WTC11 (cell line): ENCODE data around the gene C16orf74. TPM values are rescaled to one million over a fixed set of nuclear protein-coding genes. Genes with fewer than 3 reads are reported as not detected.

Source experiments
- ATAC-seq: fragments of 200-7000 bp; cut with Tn5 transposase; 2 replicates; pipeline ENCODE4 v1.10.0; 2021; ENCODE audit warnings: mild to moderate bottlenecking, moderate library complexity
- CTCF ChIA-PET: fragments of 300-600 bp; sonication (Branson Sonifier 250); formaldehyde crosslinking; loops from one replicate; lab custom pipeline; 2021; ENCODE audit warnings: antibody characterized with exemption; lab: Charles Lee
- POLR2A ChIA-PET: fragments of 350-600 bp; sonication (Branson Sonifier 250); formaldehyde crosslinking; loops from one replicate; lab custom pipeline; 2021; ENCODE audit warnings: antibody characterized with exemption; lab: Charles Lee
- DNase-seq: peaks from one replicate; pipeline ENCODE4 v3.0.0; 2021; ENCODE audit warnings: low spot score
- H3K27ac Mint-ChIP-seq: 2 replicates; pipeline ENCODE4 v1.8.0; 2021; ENCODE audit warnings: mixed read lengths
- H3K27me3 Mint-ChIP-seq: 2 replicates; pipeline ENCODE4 v1.8.0; 2021; ENCODE audit warnings: low read depth, mild to moderate bottlenecking, moderate library complexity, mixed read lengths
- H3K36me3 Mint-ChIP-seq: 2 replicates; pipeline ENCODE4 v1.8.0; 2021; ENCODE audit warnings: mixed read lengths
- H3K4me1 Mint-ChIP-seq: 2 replicates; pipeline ENCODE4 v1.8.0; 2022; ENCODE audit warnings: mixed read lengths
- H3K4me3 Mint-ChIP-seq: 2 replicates; pipeline ENCODE4 v1.8.0; 2021; ENCODE audit warnings: mild to moderate bottlenecking, moderate library complexity, mixed read lengths
- H3K9me3 Mint-ChIP-seq: 2 replicates; pipeline ENCODE4 v1.8.0; 2021; ENCODE audit warnings: mixed read lengths
- ATF1 ChIP-seq: sonication (generic); formaldehyde crosslinking; IDR thresholded peaks from 2 replicates; pipeline ENCODE4 v1.8.1; 2023; ENCODE audit warnings: mild to moderate bottlenecking, moderate library complexity, missing genetic modification reagents
- CBFB ChIP-seq: sonication (generic); formaldehyde crosslinking; IDR thresholded peaks from 2 replicates; pipeline ENCODE4 v1.8.1; 2022; ENCODE audit warnings: mild to moderate bottlenecking, low read depth, missing genetic modification reagents
- ELF4 ChIP-seq: sonication (generic); formaldehyde crosslinking; IDR thresholded peaks from 2 replicates; pipeline ENCODE4 v1.8.1; 2022; ENCODE audit warnings: low read depth, mild to moderate bottlenecking, moderate library complexity, missing genetic modification reagents
- FOXJ3 ChIP-seq: sonication (generic); formaldehyde crosslinking; IDR thresholded peaks from 2 replicates; pipeline ENCODE4 v1.9.0; 2021; ENCODE audit warnings: missing genetic modification reagents, mild to moderate bottlenecking, borderline replicate concordance
- OVOL2 ChIP-seq: fragments of 250-450 bp; sonication (Bioruptor Pico); IDR thresholded peaks from 2 replicates; pipeline ENCODE4 v1.9.0; 2021; ENCODE audit warnings: mild to moderate bottlenecking, borderline replicate concordance
- RELA ChIP-seq: sonication (generic); formaldehyde crosslinking; IDR thresholded peaks from 2 replicates; pipeline ENCODE4 v1.8.1; 2022; ENCODE audit warnings: missing genetic modification reagents, mild to moderate bottlenecking, borderline replicate concordance
- RORB ChIP-seq: fragments of 250-450 bp; sonication (Bioruptor Pico); IDR thresholded peaks from 2 replicates; pipeline ENCODE4 v1.9.0; 2021; ENCODE audit warnings: mild to moderate bottlenecking
- ZNF138 ChIP-seq: sonication (generic); formaldehyde crosslinking; conservative IDR thresholded peaks from 2 replicates; pipeline ENCODE4 v1.8.1; 2022; ENCODE audit warnings: mild to moderate bottlenecking, moderate library complexity, missing genetic modification reagents
- ZNF232 ChIP-seq: sonication (generic); formaldehyde crosslinking; IDR thresholded peaks from 2 replicates; pipeline ENCODE4 v1.8.0; 2022; ENCODE audit warnings: mild to moderate bottlenecking, missing genetic modification reagents
- ZNF317 ChIP-seq: sonication (generic); formaldehyde crosslinking; IDR thresholded peaks from 2 replicates; pipeline ENCODE4 v1.8.1; 2023; ENCODE audit warnings: low read depth, mild to moderate bottlenecking, moderate library complexity, missing genetic modification reagents, borderline replicate concordance
- ZNF396 ChIP-seq: fragments of 250-450 bp; sonication (Bioruptor Pico); IDR thresholded peaks from 2 replicates; pipeline ENCODE4 v1.8.0; 2021; ENCODE audit warnings: mild to moderate bottlenecking, moderate library complexity, borderline replicate concordance
- total RNA-seq: library from RNA; stranded (reverse); gene quantifications from 3 replicates; pipeline ENCODE4 v1.2.3, GENCODE V29; 2021
- TF ChIP-seq, protein P1 (sequence below): fragments of 250-450 bp; sonication (Bioruptor Pico); IDR thresholded peaks from 2 replicates; pipeline ENCODE4 v1.9.0; 2021; ENCODE audit warnings: mild to moderate bottlenecking, borderline replicate concordance
- TF ChIP-seq, protein P2 (sequence below): sonication (generic); formaldehyde crosslinking; IDR thresholded peaks from 2 replicates; pipeline ENCODE4 v1.8.1; 2023; ENCODE audit warnings: mild to moderate bottlenecking, missing genetic modification reagents, borderline replicate concordance
- TF ChIP-seq, protein P3 (sequence below): sonication (generic); formaldehyde crosslinking; IDR thresholded peaks from 2 replicates; pipeline ENCODE4 v1.8.1; 2023; ENCODE audit warnings: mild to moderate bottlenecking, moderate library complexity, missing genetic modification reagents
- TF ChIP-seq, protein P4 (sequence below): sonication (generic); formaldehyde crosslinking; IDR thresholded peaks from 2 replicates; pipeline ENCODE4 v1.8.1; 2022; ENCODE audit warnings: low read depth, missing genetic modification reagents, borderline replicate concordance
- TF ChIP-seq, protein P5 (sequence below): sonication (generic); formaldehyde crosslinking; conservative IDR thresholded peaks from 2 replicates; pipeline ENCODE4 v1.8.1; 2022; ENCODE audit warnings: mild to moderate bottlenecking, missing genetic modification reagents
- TF ChIP-seq, protein P6 (sequence below): fragments of 200-600 bp; IDR thresholded peaks from 2 replicates; pipeline ENCODE4 v1.8.0; 2022; ENCODE audit warnings: antibody characterized with exemption
- TF ChIP-seq, protein P7 (sequence below): sonication (generic); formaldehyde crosslinking; IDR thresholded peaks from 2 replicates; pipeline ENCODE4 v1.8.0; 2023; ENCODE audit warnings: missing genetic modification reagents

Gene C16orf74
- total RNA-seq, 1 experiment from 2014 or later, result 8.3 TPM

DNA sequence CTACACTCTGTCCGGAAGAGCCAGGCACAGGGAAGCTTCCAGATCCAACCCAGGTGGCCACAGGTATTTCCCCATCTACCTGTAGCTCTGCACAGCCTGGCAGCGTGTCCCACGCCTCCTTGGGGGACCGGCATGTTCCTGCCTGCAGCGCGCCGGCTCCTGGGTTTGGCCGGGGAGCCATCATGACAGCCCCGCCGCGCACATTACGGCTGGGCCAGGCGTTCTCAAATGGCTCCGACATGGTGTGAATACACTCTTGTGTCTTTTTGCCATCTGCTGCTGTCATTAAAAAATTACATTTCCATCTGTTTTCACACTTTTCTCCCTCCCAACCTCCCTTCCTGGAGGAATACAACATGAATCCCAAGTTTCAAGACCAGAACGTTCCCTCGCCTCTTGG, 54.1 kb downstream of the C16orf74 start:
- CTCF ChIA-PET, result interaction anchor here (1.0 to 2.0 kb wide), 3 partner anchors 9 to 281 kb away, joined by 3 to 9 read pairs (median 6); no protein-coding TSS in a partner anchor
- ATAC-seq, result no peak
- TF ChIP-seq RORB (CRISPR knock-in tag) (no peak), ZNF232 (CRISPR knock-in tag) (no peak), ZNF317 (CRISPR knock-in tag) (no peak)
- TF ChIP-seq, protein P1, sequence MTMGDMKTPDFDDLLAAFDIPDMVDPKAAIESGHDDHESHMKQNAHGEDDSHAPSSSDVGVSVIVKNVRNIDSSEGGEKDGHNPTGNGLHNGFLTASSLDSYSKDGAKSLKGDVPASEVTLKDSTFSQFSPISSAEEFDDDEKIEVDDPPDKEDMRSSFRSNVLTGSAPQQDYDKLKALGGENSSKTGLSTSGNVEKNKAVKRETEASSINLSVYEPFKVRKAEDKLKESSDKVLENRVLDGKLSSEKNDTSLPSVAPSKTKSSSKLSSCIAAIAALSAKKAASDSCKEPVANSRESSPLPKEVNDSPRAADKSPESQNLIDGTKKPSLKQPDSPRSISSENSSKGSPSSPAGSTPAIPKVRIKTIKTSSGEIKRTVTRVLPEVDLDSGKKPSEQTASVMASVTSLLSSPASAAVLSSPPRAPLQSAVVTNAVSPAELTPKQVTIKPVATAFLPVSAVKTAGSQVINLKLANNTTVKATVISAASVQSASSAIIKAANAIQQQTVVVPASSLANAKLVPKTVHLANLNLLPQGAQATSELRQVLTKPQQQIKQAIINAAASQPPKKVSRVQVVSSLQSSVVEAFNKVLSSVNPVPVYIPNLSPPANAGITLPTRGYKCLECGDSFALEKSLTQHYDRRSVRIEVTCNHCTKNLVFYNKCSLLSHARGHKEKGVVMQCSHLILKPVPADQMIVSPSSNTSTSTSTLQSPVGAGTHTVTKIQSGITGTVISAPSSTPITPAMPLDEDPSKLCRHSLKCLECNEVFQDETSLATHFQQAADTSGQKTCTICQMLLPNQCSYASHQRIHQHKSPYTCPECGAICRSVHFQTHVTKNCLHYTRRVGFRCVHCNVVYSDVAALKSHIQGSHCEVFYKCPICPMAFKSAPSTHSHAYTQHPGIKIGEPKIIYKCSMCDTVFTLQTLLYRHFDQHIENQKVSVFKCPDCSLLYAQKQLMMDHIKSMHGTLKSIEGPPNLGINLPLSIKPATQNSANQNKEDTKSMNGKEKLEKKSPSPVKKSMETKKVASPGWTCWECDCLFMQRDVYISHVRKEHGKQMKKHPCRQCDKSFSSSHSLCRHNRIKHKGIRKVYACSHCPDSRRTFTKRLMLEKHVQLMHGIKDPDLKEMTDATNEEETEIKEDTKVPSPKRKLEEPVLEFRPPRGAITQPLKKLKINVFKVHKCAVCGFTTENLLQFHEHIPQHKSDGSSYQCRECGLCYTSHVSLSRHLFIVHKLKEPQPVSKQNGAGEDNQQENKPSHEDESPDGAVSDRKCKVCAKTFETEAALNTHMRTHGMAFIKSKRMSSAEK, result no peak
- TF ChIP-seq, protein P2, sequence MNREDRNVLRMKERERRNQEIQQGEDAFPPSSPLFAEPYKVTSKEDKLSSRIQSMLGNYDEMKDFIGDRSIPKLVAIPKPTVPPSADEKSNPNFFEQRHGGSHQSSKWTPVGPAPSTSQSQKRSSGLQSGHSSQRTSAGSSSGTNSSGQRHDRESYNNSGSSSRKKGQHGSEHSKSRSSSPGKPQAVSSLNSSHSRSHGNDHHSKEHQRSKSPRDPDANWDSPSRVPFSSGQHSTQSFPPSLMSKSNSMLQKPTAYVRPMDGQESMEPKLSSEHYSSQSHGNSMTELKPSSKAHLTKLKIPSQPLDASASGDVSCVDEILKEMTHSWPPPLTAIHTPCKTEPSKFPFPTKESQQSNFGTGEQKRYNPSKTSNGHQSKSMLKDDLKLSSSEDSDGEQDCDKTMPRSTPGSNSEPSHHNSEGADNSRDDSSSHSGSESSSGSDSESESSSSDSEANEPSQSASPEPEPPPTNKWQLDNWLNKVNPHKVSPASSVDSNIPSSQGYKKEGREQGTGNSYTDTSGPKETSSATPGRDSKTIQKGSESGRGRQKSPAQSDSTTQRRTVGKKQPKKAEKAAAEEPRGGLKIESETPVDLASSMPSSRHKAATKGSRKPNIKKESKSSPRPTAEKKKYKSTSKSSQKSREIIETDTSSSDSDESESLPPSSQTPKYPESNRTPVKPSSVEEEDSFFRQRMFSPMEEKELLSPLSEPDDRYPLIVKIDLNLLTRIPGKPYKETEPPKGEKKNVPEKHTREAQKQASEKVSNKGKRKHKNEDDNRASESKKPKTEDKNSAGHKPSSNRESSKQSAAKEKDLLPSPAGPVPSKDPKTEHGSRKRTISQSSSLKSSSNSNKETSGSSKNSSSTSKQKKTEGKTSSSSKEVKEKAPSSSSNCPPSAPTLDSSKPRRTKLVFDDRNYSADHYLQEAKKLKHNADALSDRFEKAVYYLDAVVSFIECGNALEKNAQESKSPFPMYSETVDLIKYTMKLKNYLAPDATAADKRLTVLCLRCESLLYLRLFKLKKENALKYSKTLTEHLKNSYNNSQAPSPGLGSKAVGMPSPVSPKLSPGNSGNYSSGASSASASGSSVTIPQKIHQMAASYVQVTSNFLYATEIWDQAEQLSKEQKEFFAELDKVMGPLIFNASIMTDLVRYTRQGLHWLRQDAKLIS (CRISPR knock-in tag), result no peak
- TF ChIP-seq, protein P3, sequence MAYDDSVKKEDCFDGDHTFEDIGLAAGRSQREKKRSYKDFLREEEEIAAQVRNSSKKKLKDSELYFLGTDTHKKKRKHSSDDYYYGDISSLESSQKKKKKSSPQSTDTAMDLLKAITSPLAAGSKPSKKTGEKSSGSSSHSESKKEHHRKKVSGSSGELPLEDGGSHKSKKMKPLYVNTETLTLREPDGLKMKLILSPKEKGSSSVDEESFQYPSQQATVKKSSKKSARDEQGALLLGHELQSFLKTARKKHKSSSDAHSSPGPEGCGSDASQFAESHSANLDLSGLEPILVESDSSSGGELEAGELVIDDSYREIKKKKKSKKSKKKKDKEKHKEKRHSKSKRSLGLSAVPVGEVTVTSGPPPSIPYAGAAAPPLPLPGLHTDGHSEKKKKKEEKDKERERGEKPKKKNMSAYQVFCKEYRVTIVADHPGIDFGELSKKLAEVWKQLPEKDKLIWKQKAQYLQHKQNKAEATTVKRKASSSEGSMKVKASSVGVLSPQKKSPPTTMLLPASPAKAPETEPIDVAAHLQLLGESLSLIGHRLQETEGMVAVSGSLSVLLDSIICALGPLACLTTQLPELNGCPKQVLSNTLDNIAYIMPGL (CRISPR knock-in tag), result no peak

DNA sequence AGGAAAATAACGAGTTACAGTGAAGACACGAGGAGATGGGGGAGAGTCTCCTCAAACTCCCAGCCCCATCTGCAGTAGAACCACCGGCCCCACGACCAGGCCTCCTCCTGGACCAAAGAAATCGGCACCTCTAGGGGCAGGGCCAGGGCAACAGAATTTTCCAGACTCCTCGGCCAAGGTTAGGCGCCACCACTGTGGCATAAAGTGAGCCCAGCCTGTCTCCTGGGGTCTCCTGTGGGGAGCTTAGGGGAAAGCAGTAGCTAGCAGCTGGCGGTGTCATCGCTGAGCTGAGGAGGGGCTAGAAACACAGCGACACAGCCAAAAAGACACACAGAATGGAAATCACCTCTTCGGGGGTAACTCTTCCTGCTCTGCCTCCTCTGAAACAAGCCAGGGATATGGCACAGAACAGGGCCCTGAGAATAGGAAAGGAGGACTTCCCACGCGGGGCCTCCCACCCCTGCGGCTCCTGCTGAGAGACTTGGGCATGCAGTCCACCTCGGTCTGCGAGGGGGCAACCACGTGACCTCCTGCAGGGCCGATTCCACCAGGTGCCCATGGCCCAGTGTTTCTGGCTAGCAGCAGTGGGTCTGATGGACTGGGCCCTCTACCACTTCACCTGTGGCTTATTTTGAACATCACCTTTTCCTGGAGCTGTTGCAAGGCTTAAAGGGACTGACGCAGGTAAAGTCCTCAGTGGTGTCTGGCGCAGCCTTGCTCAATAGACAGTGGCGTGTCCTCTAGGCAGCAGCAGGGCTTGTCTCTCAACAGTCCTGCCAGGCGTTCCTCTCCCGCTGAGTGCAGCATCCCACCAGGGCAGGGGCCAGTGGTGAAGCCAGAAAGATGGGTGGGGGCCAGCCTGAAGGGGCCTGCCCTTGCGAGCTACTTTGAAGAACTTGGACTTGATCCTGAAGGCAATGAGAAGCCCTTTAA, 55.4 kb downstream of the C16orf74 start:
- Mint-ChIP-seq H3K4me1 (0 out of 2 replicates have a peak, but pooled peaks cover 6% of the 10 kb centered on the region), H3K27me3 (peaks cover 11% of the 10 kb centered on the region), H3K36me3 (no peaks in the 10 kb centered on the region), H3K4me3 (no peak overlapping the region), H3K27ac (no peak overlapping the region), H3K9me3 (no peaks in the 10 kb centered on the region)
- ChIA-PET CTCF (interaction anchor here (0.7 to 2.0 kb wide), 5 partner anchors 7 to 279 kb away, joined by 3 to 9 read pairs (median 6); no protein-coding TSS in a partner anchor), POLR2A (no interaction called here)
- ATAC-seq (no peak), DNase-seq (no peak)
- TF ChIP-seq, protein P4, sequence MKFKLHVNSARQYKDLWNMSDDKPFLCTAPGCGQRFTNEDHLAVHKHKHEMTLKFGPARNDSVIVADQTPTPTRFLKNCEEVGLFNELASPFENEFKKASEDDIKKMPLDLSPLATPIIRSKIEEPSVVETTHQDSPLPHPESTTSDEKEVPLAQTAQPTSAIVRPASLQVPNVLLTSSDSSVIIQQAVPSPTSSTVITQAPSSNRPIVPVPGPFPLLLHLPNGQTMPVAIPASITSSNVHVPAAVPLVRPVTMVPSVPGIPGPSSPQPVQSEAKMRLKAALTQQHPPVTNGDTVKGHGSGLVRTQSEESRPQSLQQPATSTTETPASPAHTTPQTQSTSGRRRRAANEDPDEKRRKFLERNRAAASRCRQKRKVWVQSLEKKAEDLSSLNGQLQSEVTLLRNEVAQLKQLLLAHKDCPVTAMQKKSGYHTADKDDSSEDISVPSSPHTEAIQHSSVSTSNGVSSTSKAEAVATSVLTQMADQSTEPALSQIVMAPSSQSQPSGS, result no peak
- no peak for TF ChIP-seq ZNF396 (CRISPR knock-in tag)
- no peak for TF ChIP-seq ZNF138 (CRISPR knock-in tag)
- no peak for TF ChIP-seq OVOL2 (CRISPR knock-in tag)
- TF ChIP-seq ELF4 (CRISPR knock-in tag), result no peak
- no peak for TF ChIP-seq FOXJ3 (CRISPR knock-in tag)
- no peak for TF ChIP-seq RELA (CRISPR knock-in tag)
- TF ChIP-seq ATF1, result no peak
- TF ChIP-seq, protein P5, sequence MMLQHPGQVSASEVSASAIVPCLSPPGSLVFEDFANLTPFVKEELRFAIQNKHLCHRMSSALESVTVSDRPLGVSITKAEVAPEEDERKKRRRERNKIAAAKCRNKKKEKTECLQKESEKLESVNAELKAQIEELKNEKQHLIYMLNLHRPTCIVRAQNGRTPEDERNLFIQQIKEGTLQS, result no peak
- TF ChIP-seq, protein P6, sequence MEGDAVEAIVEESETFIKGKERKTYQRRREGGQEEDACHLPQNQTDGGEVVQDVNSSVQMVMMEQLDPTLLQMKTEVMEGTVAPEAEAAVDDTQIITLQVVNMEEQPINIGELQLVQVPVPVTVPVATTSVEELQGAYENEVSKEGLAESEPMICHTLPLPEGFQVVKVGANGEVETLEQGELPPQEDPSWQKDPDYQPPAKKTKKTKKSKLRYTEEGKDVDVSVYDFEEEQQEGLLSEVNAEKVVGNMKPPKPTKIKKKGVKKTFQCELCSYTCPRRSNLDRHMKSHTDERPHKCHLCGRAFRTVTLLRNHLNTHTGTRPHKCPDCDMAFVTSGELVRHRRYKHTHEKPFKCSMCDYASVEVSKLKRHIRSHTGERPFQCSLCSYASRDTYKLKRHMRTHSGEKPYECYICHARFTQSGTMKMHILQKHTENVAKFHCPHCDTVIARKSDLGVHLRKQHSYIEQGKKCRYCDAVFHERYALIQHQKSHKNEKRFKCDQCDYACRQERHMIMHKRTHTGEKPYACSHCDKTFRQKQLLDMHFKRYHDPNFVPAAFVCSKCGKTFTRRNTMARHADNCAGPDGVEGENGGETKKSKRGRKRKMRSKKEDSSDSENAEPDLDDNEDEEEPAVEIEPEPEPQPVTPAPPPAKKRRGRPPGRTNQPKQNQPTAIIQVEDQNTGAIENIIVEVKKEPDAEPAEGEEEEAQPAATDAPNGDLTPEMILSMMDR, result no peak
- no peak for TF ChIP-seq CBFB (CRISPR knock-in tag)
- TF ChIP-seq, protein P7, sequence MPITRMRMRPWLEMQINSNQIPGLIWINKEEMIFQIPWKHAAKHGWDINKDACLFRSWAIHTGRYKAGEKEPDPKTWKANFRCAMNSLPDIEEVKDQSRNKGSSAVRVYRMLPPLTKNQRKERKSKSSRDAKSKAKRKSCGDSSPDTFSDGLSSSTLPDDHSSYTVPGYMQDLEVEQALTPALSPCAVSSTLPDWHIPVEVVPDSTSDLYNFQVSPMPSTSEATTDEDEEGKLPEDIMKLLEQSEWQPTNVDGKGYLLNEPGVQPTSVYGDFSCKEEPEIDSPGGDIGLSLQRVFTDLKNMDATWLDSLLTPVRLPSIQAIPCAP (CRISPR knock-in tag), result no peak

More for the DNA sequence above, 54.1 kb downstream of the C16orf74 start:
- no peak for DNase-seq
- 0 out of 2 replicates have a peak, but pooled peaks cover 6% of the 10 kb centered on the region for H3K4me1 Mint-ChIP-seq
- no peak overlapping the region for H3K27ac Mint-ChIP-seq
- POLR2A ChIA-PET, result no interaction called here
- H3K9me3 Mint-ChIP-seq, result no peaks in the 10 kb centered on the region
- no peak overlapping the region for H3K4me3 Mint-ChIP-seq
- peaks cover 4% of the 10 kb centered on the region for H3K27me3 Mint-ChIP-seq
- H3K36me3 Mint-ChIP-seq, result no peaks in the 10 kb centered on the region
